SU-DHL-6 (cell line): ENCODE results near the gene MINDY3.
A peak's percentile ranks its signal among the peaks of the same experiment; 100 is the strongest.

ENCODE experiments used
- H2AFZ ChIP-seq: fragments of 200-600 bp; sonication (generic); 2 replicates; pipeline ENCODE4 v1.6.1; 2014; ENCODE audit warnings: low read depth, mild to moderate bottlenecking, moderate library complexity, mixed read lengths, antibody characterized with exemption, low read length; ENCODE audit not compliant: severe bottlenecking
- H3F3A ChIP-seq: fragments of 200-600 bp; shearing (Covaris generic); 2 replicates; pipeline ENCODE4 v1.6.0; 2016; ENCODE audit warnings: antibody characterized with exemption, mild to moderate bottlenecking; ENCODE audit not compliant: insufficient read depth
- H3K27ac ChIP-seq: fragments of 200-600 bp; sonication (generic); 2 replicates; pipeline ENCODE4 v1.5.1; 2016; ENCODE audit warnings: low read depth, mild to moderate bottlenecking, low read length, moderate library complexity, mixed read lengths
- H3K27me3 ChIP-seq: fragments of 200-600 bp; sonication (generic), shearing (Covaris generic); 2 replicates; pipeline ENCODE4 v1.6.0; 2014; ENCODE audit warnings: mild to moderate bottlenecking, low read length
- H3K36me3 ChIP-seq: fragments of 200-600 bp; sonication (generic); 2 replicates; pipeline ENCODE4 v1.6.1; 2014; ENCODE audit warnings: mild to moderate bottlenecking, low read length, mixed read lengths
- H3K4me2 ChIP-seq: fragments of 300-600, 200-600 bp; shearing (Covaris generic), sonication (generic); 2 replicates; pipeline ENCODE4 v1.6.0; 2014; ENCODE audit warnings: low read length, low read depth, mild to moderate bottlenecking; ENCODE audit not compliant: poor library complexity, severe bottlenecking
- H3K4me3 ChIP-seq: fragments of 200-600 bp; sonication (generic); 2 replicates; pipeline ENCODE4 v1.5.1; 2014; ENCODE audit warnings: antibody characterized with exemption, low read length, mild to moderate bottlenecking, mixed read lengths; ENCODE audit not compliant: insufficient read depth, poor library complexity, severe bottlenecking
- H3K79me2 ChIP-seq: fragments of 200-600 bp; sonication (generic); 2 replicates; pipeline ENCODE4 v1.6.1; 2014; ENCODE audit warnings: mild to moderate bottlenecking, low read length, moderate library complexity; ENCODE audit not compliant: insufficient read depth
- H3K9ac ChIP-seq: fragments of 200-600 bp; sonication (generic); 2 replicates; pipeline ENCODE4 v1.7.0; 2014; ENCODE audit warnings: mild to moderate bottlenecking, low read length
- H3K9me2 ChIP-seq: fragments of 200-600 bp; sonication (generic); replicated peaks from 2 replicates; pipeline ENCODE4 v1.6.1; 2014; ENCODE audit warnings: low read length; ENCODE audit not compliant: insufficient read depth
- H3K9me3 ChIP-seq: fragments of 200-600 bp; sonication (generic); 2 replicates; pipeline ENCODE4 v1.6.1; 2014; ENCODE audit warnings: low read length, mixed read lengths; ENCODE audit not compliant: insufficient read depth
- H4K20me1 ChIP-seq: fragments of 200-600 bp; sonication (generic); 2 replicates; pipeline ENCODE4 v1.6.1; 2014; ENCODE audit warnings: low read depth, mild to moderate bottlenecking, antibody characterized with exemption, low read length, moderate library complexity, mixed read lengths
- CTCF ChIP-seq: fragments of 200-600 bp; sonication (generic); IDR thresholded peaks from one replicate; pipeline ENCODE4 v1.5.1; 2017; ENCODE audit warnings: antibody characterized with exemption, mild to moderate bottlenecking, low read length, moderate library complexity; ENCODE audit not compliant: insufficient read depth, poor library complexity, severe bottlenecking
- EZH2phosphoT487 ChIP-seq: fragments of 200-600 bp; sonication (generic), shearing (Covaris generic); conservative IDR thresholded peaks from 2 replicates; pipeline ENCODE4 v1.6.1; 2018; ENCODE audit warnings: mild to moderate bottlenecking, antibody characterized with exemption, low read length, moderate library complexity, mixed read lengths

The MINDY3 gene

GRCh38 chr10:15881542-15881941 lies 21.2 kb upstream of the MINDY3 start:
- H2AFZ ChIP-seq: no peak overlapping the region
- TF ChIP-seq CTCF (no peak), EZH2phosphoT487 (no peak)
- no peak overlapping the region for H3K4me3 ChIP-seq
- H3K27me3 ChIP-seq: no peaks in the 10 kb centered on the region
- no peaks in the 10 kb centered on the region for H3F3A ChIP-seq
- H3K4me2 ChIP-seq: no peak overlapping the region
- H3K79me2 ChIP-seq: no peaks in the 10 kb centered on the region
- no peak overlapping the region for H3K27ac ChIP-seq
- H3K9me2 ChIP-seq: no peaks in the 10 kb centered on the region
- H3K9me3 ChIP-seq: no peaks in the 10 kb centered on the region
- no peak overlapping the region for H3K9ac ChIP-seq
- H4K20me1 ChIP-seq: no peaks in the 10 kb centered on the region
- no peaks in the 10 kb centered on the region for H3K36me3 ChIP-seq

DNA sequence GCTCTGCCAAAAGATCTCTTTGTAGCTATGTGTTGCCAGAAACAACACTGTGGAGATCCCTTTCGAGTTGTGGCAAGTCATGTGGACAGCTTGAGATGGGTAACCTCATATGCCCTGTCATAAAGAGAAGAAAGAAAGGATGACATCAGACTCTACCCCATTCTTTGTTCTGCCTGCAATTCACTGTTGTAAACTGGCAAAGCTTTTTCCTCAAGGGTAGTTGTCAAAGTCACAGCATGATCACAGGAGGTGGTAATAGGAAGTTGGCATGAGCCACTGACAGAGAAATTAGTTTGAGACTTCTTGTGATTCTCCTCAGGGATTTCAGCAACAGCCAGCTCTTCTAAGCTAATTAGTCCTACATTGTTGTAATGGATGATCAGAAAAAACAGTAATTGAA lies 19.4 kb upstream of the MINDY3 start:
- H3K4me2 ChIP-seq: no peak overlapping the region
- no peak for TF ChIP-seq CTCF
- no peak for TF ChIP-seq EZH2phosphoT487
- no peaks in the 10 kb centered on the region for H3F3A ChIP-seq
- H3K27me3 ChIP-seq: no peaks in the 10 kb centered on the region
- H3K4me3 ChIP-seq: no peak overlapping the region
- no peaks in the 10 kb centered on the region for H3K9me2 ChIP-seq
- H3K27ac ChIP-seq: no peak overlapping the region
- H3K9me3 ChIP-seq: no peaks in the 10 kb centered on the region
- H3K79me2 ChIP-seq: no peaks in the 10 kb centered on the region
- no peak overlapping the region for H3K9ac ChIP-seq
- H3K36me3 ChIP-seq: no peaks in the 10 kb centered on the region
- no peak overlapping the region for H2AFZ ChIP-seq
- no peaks in the 10 kb centered on the region for H4K20me1 ChIP-seq

- Histone ChIP-seq H3K79me2 (no peaks in the 10 kb centered on the region), H3K36me3 (no peaks in the 10 kb centered on the region), H3F3A (no peaks in the 10 kb centered on the region), H3K4me2 (no peak overlapping the region), H2AFZ (no peak overlapping the region), H3K9me2 (no peaks in the 10 kb centered on the region), H3K9ac (no peak overlapping the region), H4K20me1 (no peaks in the 10 kb centered on the region), H3K9me3 (no peaks in the 10 kb centered on the region), H3K27me3 (no peaks in the 10 kb centered on the region), H3K4me3 (no peak overlapping the region), H3K27ac (no peak overlapping the region)
- TF ChIP-seq CTCF (peak; percentile 26), EZH2phosphoT487 (no peak)
Measured at GRCh38 chr10:15879058-15879457, 18.8 kb upstream of the MINDY3 start.
